ENCODE measurements around the gene HAUS1. TPM values are rescaled to one million over a fixed set of nuclear protein-coding genes. Genes with fewer than 3 reads are reported as not detected.

The HAUS1 gene
- total and polyA plus RNA-seq, 2 donors (not counting 3 experiments of a cell fraction or from before 2014, with no cell fraction given) = 29.4 to 57.1 TPM

- CTCF ChIA-PET = interaction anchor here (0.9 to 13.3 kb wide), 3 partner anchors 16 to 505 kb away, joined by 3 to 199 read pairs (median 15); partner anchors contain the start of gene LOXHD1
- Histone ChIP-seq H3K27me3 (ENCODE audit: control insufficient read depth in 2 of 2, insufficient read depth in 2 of 2, low read length in 2 of 2) (no peaks in the 10 kb centered on the region), H3K27ac (ENCODE audit: insufficient read depth, low read depth, low read length) (no peak overlapping the region), H4K20me1 (replicated peaks; ENCODE audit: control insufficient read depth, extremely low read depth, insufficient read depth, low read length) (no peaks in the 10 kb centered on the region), H3K79me2 (ENCODE audit: control insufficient read depth, insufficient read depth, low read length) (no peaks in the 10 kb centered on the region), H3K9me1 (replicated peaks; ENCODE audit: control insufficient read depth, extremely low read depth, insufficient read depth, low read length) (no peaks in the 10 kb centered on the region), H3K4me3 (replicated peaks in 1 of 3; ENCODE audit: insufficient read depth in 1 of 3, low read depth in 1 of 3, low read length in 3 of 3) (no peak overlapping the region), H3K4me1 (ENCODE audit: control insufficient read depth, extremely low read depth, insufficient read depth, low read length) (no peaks in the 10 kb centered on the region), H3K36me3 (ENCODE audit: control insufficient read depth in 2 of 2, extremely low read depth in 1 of 2, insufficient read depth in 2 of 2, low read length in 2 of 2) (no peaks in the 10 kb centered on the region), H3K9me3 (replicated peaks; ENCODE audit: control insufficient read depth, insufficient read depth, low read length) (no peaks in the 10 kb centered on the region), H2AFZ (ENCODE audit: low read depth, low read length) (no peak overlapping the region), H3K9ac (replicated peaks; ENCODE audit: extremely low read depth, insufficient read depth, low read length) (no peak overlapping the region), H3K4me2 (ENCODE audit: insufficient read depth, low read length) (no peak overlapping the region)
- FAIRE-seq (no peak), DNase-seq (ENCODE audit: low read depth, low spot score) (no peak)
- intact Hi-C loops (cut with micrococcal nuclease) = no loop called here
- no peak for TF ChIP-seq CTCF (IDR thresholded peaks at IDR 0.05; ENCODE audit: extremely low read depth in 1 of 2, insufficient read depth in 1 of 2, low read depth in 1 of 2, low read length in 2 of 2)
- no peak for TF ChIP-seq GATA2 (IDR thresholded peaks at IDR 0.05; ENCODE audit: insufficient read depth, insufficient read length, low read depth, low read length)
- no peak for TF ChIP-seq POLR2A (IDR thresholded peaks at IDR 0.05; ENCODE audit: low read depth, low read length)
- dilution Hi-C loops (cut with MboI; ENCODE audit: extremely low pct_ligation_motif_present, low sequenced_read_pairs) = no loop called here
- no TSS peak for BruUV-seq (replicated peaks)
- POLR2A ChIA-PET = no interaction called here
Measured at GRCh38 chr18:46152808-46153617, 48.8 kb downstream of the HAUS1 start.

GRCh38 chr18:46155641-46156051, 51.5 kb downstream of the HAUS1 start:
- TF ChIP-seq FOS (IDR thresholded peaks at IDR 0.05; ENCODE audit: borderline replicate concordance, insufficient read depth, low read length) = no peak
- TF ChIP-seq POLR2A (IDR thresholded peaks at IDR 0.05; ENCODE audit: low read depth, low read length) = no peak
- TF ChIP-seq MAX (IDR thresholded peaks at IDR 0.05; ENCODE audit: insufficient read depth, insufficient read length) = no peak
- TF ChIP-seq MYC (IDR thresholded peaks at IDR 0.05; ENCODE audit: low read depth, low read length) = no peak
- TF ChIP-seq CTCF (IDR thresholded peaks at IDR 0.05; ENCODE audit: extremely low read depth in 1 of 2, insufficient read depth in 1 of 2, low read depth in 1 of 2, low read length in 2 of 2) = no peak
- no peak for TF ChIP-seq EZH2 (IDR thresholded peaks at IDR 0.05; ENCODE audit: borderline replicate concordance, low read depth, low read length, severe bottlenecking)
- no peak for TF ChIP-seq POLR2AphosphoS5 (IDR thresholded peaks at IDR 0.05; ENCODE audit: insufficient read depth, low read depth, low read length)
- dilution Hi-C loops (cut with MboI; ENCODE audit: extremely low pct_ligation_motif_present, low sequenced_read_pairs) = no loop called here
- no peak for FAIRE-seq

More at GRCh38 chr18:46155641-46156051, 51.5 kb downstream of the HAUS1 start:
- Histone ChIP-seq H3K27ac (ENCODE audit: insufficient read depth, low read depth, low read length) (no peak overlapping the region), H3K4me2 (ENCODE audit: insufficient read depth, low read length) (no peak overlapping the region), H4K20me1 (replicated peaks; ENCODE audit: control insufficient read depth, extremely low read depth, insufficient read depth, low read length) (no peaks in the 10 kb centered on the region), H3K27me3 (ENCODE audit: control insufficient read depth in 2 of 2, insufficient read depth in 2 of 2, low read length in 2 of 2) (no peaks in the 10 kb centered on the region), H3K9me1 (replicated peaks; ENCODE audit: control insufficient read depth, extremely low read depth, insufficient read depth, low read length) (no peaks in the 10 kb centered on the region), H3K4me1 (ENCODE audit: control insufficient read depth, extremely low read depth, insufficient read depth, low read length) (no peaks in the 10 kb centered on the region), H3K9ac (replicated peaks; ENCODE audit: extremely low read depth, insufficient read depth, low read length) (no peak overlapping the region), H2AFZ (ENCODE audit: low read depth, low read length) (no peak overlapping the region), H3K36me3 (ENCODE audit: control insufficient read depth in 2 of 2, extremely low read depth in 1 of 2, insufficient read depth in 2 of 2, low read length in 2 of 2) (no peaks in the 10 kb centered on the region), H3K9me3 (replicated peaks; ENCODE audit: control insufficient read depth, insufficient read depth, low read length) (no peaks in the 10 kb centered on the region), H3K79me2 (ENCODE audit: control insufficient read depth, insufficient read depth, low read length) (no peaks in the 10 kb centered on the region), H3K4me3 (replicated peaks in 1 of 3; ENCODE audit: insufficient read depth in 1 of 3, low read depth in 1 of 3, low read length in 3 of 3) (no peak overlapping the region)
- CTCF ChIA-PET = interaction anchor here (1.0 kb wide), 1 partner anchor 502 kb away, joined by 3 read pairs; no protein-coding TSS in a partner anchor
- intact Hi-C loops (cut with micrococcal nuclease) = no loop called here
- BruUV-seq (replicated peaks) = no TSS peak
- DNase-seq (ENCODE audit: low read depth, low spot score) = no peak
- POLR2A ChIA-PET = no interaction called here

Data from endothelial cell of umbilical vein (primary cell).